HG02678 (cell line): ENCODE data around the gene GPER1.

Source experiments
- ATAC-seq: cut with Tn5 transposase; IDR thresholded peaks from one replicate; pipeline ENCODE4 v1.9.1; 2021; ENCODE audit warnings: mild to moderate bottlenecking, moderate library complexity; ENCODE audit not compliant: unreplicated experiment

The GPER1 gene

GRCh38 chr7:1086588-1087464, 1.1 kb upstream of the GPER1 start:
- peak; percentile 77 for ATAC-seq

GRCh38 chr7:1087465-1087814, 473 bp upstream of the GPER1 start:
- no peak for ATAC-seq

GRCh38 chr7:1090236-1090635, 2.3 kb downstream of the GPER1 start:
- no peak for ATAC-seq

- no peak for ATAC-seq
Measured at GRCh38 chr7:1090686-1091643, 3.1 kb downstream of the GPER1 start.

- ATAC-seq: no peak
Measured at GRCh38 chr7:1091644-1092027, 3.7 kb downstream of the GPER1 start.

- no peak for ATAC-seq
Measured at GRCh38 chr7:1092161-1092632, 4.3 kb downstream of the GPER1 start.

- no peak for ATAC-seq
Measured at GRCh38 chr7:1092806-1093501, 5.0 kb downstream of the GPER1 start.

- no peak for ATAC-seq
Measured at GRCh38 chr7:1093502-1093843, 5.6 kb downstream of the GPER1 start.

GRCh38 chr7:1093916-1094508, 6.1 kb downstream of the GPER1 start:
- no peak for ATAC-seq

- no peak for ATAC-seq
Measured at GRCh38 chr7:1094870-1095269, 7.0 kb downstream of the GPER1 start.

GRCh38 chr7:1095621-1096155, 7.8 kb downstream of the GPER1 start:
- no peak for ATAC-seq

- no peak for ATAC-seq
Measured at GRCh38 chr7:1096156-1097119, 8.5 kb downstream of the GPER1 start.

- ATAC-seq: no peak
Measured at GRCh38 chr7:1097120-1097504, 9.2 kb downstream of the GPER1 start.

GRCh38 chr7:1098243-1099153, 10.6 kb downstream of the GPER1 start:
- ATAC-seq: no peak

- no peak for ATAC-seq
Measured at GRCh38 chr7:1099154-1099542, 11.2 kb downstream of the GPER1 start.

- ATAC-seq: no peak
Measured at GRCh38 chr7:1099637-1100036, 11.7 kb downstream of the GPER1 start.

GRCh38 chr7:1100386-1100785, 12.5 kb downstream of the GPER1 start:
- ATAC-seq: no peak

- no peak for ATAC-seq
Measured at GRCh38 chr7:1100834-1101562, 13.1 kb downstream of the GPER1 start.
